Neural progenitor cell (in vitro differentiated cells): ENCODE data around the gene NUP62CL. TPM values are rescaled to one million over a fixed set of nuclear protein-coding genes. Genes with fewer than 3 reads are reported as not detected.

Source experiments
- DNase-seq: peaks from one replicate; pipeline ENCODE4 v3.0.0-alpha.2; 2016; ENCODE audit warnings: low spot score
- H2AFZ ChIP-seq: fragments of 200-600 bp; sonication (generic); replicated peaks from 2 replicates; pipeline ENCODE4 v1.6.1; 2016; ENCODE audit warnings: antibody characterized with exemption
- H3F3A ChIP-seq: fragments of 200-600 bp; sonication (generic); 2 replicates; pipeline ENCODE4 v1.6.1; 2016; ENCODE audit warnings: antibody characterized with exemption, low read depth
- H3K27ac ChIP-seq: fragments of 200-600 bp; sonication (generic); 2 replicates; pipeline ENCODE4 v1.5.1; 2016; ENCODE audit warnings: mild to moderate bottlenecking
- H3K27me3 ChIP-seq: fragments of 200-600 bp; sonication (generic); 2 replicates; pipeline ENCODE4 v1.6.1; 2016; ENCODE audit warnings: mild to moderate bottlenecking, moderate library complexity
- H3K36me3 ChIP-seq: fragments of 200-600 bp; sonication (generic); 2 replicates; pipeline ENCODE4 v1.5.1; 2016
- H3K4me1 ChIP-seq: fragments of 200-600 bp; sonication (generic); 2 replicates; pipeline ENCODE4 v1.6.1; 2016; ENCODE audit warnings: mixed run types
- H3K4me2 ChIP-seq: fragments of 200-600 bp; sonication (generic); 2 replicates; pipeline ENCODE4 v1.6.1; 2016
- H3K4me3 ChIP-seq: fragments of 200-600 bp; sonication (generic); 2 replicates; pipeline ENCODE4 v1.5.1; 2016
- H3K79me2 ChIP-seq: fragments of 200-600 bp; sonication (generic); 2 replicates; pipeline ENCODE4 v1.6.1; 2016; ENCODE audit warnings: low read depth
- H3K9ac ChIP-seq: fragments of 200-600 bp; sonication (generic); 2 replicates; pipeline ENCODE4 v1.6.1; 2016
- H3K9me3 ChIP-seq: fragments of 200-600 bp; sonication (generic); 2 replicates; pipeline ENCODE4 v1.5.1; 2016; ENCODE audit warnings: low read depth
- H4K20me1 ChIP-seq: fragments of 200-600 bp; sonication (generic); 2 replicates; pipeline ENCODE4 v1.6.1; 2016; ENCODE audit warnings: low read depth
- H3K27ac Mint-ChIP-seq: 3 replicates; pipeline ENCODE4 v1.8.0; 2021; ENCODE audit warnings: mixed read lengths
- H3K27me3 Mint-ChIP-seq: 2 replicates; pipeline ENCODE4 v1.8.0; 2022; ENCODE audit warnings: low read depth, mild to moderate bottlenecking, inconsistent platforms, moderate library complexity, mixed read lengths; ENCODE audit not compliant: insufficient read depth
- H3K36me3 Mint-ChIP-seq: 3 replicates; pipeline ENCODE4 v1.8.0; 2021; ENCODE audit warnings: mixed read lengths
- H3K4me1 Mint-ChIP-seq: 3 replicates; pipeline ENCODE4 v1.8.0; 2021; ENCODE audit warnings: mixed read lengths
- H3K4me3 Mint-ChIP-seq: 3 replicates; pipeline ENCODE4 v1.8.0; 2021; ENCODE audit warnings: mild to moderate bottlenecking, moderate library complexity, mixed read lengths
- H3K9me3 Mint-ChIP-seq: 3 replicates; pipeline ENCODE4 v1.8.0; 2020; ENCODE audit warnings: mixed read lengths
- EZH2 ChIP-seq: fragments of 200-600 bp; sonication (generic); IDR thresholded peaks from 2 replicates; pipeline ENCODE4 v1.6.1; 2017; ENCODE audit warnings: antibody characterized with exemption, mild to moderate bottlenecking, moderate library complexity
- EZH2phosphoT487 ChIP-seq: fragments of 200-600 bp; sonication (generic); IDR thresholded peaks from 2 replicates; pipeline ENCODE4 v1.6.1; 2017; ENCODE audit warnings: antibody characterized with exemption
- total RNA-seq: library from RNA; depleted of rRNA; stranded (reverse); fragments of >200 nt; gene quantifications from 2 replicates; pipeline ENCODE4 v1.2.3, GENCODE V29; 2015; ENCODE audit warnings: low replicate concordance
- TF ChIP-seq, protein P1 (sequence below): fragments of 200-600 bp; sonication (generic); IDR thresholded peaks from 2 replicates; pipeline ENCODE4 v1.5.1; 2017; ENCODE audit warnings: antibody characterized with exemption, mild to moderate bottlenecking

Gene NUP62CL
- total RNA-seq, 1 donor from 2014 or later = 16.9 TPM

DNA sequence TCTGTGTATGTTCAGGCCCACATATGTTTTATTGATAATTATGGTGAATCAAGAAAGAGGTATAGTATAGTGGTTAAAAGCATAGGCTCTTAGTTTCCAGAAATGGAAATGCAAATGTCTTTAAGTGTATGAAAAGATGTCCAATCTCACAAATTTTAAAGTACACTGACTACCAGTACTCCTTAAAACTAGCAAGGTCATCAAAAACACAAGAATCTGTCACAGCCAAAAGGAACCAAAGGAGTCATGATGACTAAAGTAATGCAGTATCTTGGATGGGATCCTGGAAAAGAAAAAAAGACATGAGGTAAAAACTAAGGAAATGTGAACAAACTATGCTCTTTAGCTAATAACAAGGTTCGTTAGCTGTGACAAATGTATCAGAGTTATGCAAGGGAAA, 87.0 kb downstream of the NUP62CL start:
- no peak for DNase-seq
- H3K27me3 ChIP-seq = no peaks in the 10 kb centered on the region
- H2AFZ ChIP-seq = no peak overlapping the region
- peaks cover 15% of the 10 kb centered on the region for H3K79me2 ChIP-seq
- no peaks in the 10 kb centered on the region for H4K20me1 ChIP-seq
- Mint-ChIP-seq H3K27me3 (peaks cover 2% of the 10 kb centered on the region), H3K36me3 (peaks cover 21% of the 10 kb centered on the region), H3K9me3 (no peaks in the 10 kb centered on the region), H3K4me3 (peak overlapping the region; percentile 100), H3K27ac (no peak overlapping the region), H3K4me1 (peaks cover 13% of the 10 kb centered on the region)
- no peaks in the 10 kb centered on the region for H3F3A ChIP-seq
- no peaks in the 10 kb centered on the region for H3K9me3 ChIP-seq
- no peak overlapping the region for H3K4me3 ChIP-seq
- peaks cover 2% of the 10 kb centered on the region for H3K36me3 ChIP-seq
- peaks cover 7% of the 10 kb centered on the region for H3K4me1 ChIP-seq
- no peak for TF ChIP-seq EZH2
- TF ChIP-seq, protein P1, sequence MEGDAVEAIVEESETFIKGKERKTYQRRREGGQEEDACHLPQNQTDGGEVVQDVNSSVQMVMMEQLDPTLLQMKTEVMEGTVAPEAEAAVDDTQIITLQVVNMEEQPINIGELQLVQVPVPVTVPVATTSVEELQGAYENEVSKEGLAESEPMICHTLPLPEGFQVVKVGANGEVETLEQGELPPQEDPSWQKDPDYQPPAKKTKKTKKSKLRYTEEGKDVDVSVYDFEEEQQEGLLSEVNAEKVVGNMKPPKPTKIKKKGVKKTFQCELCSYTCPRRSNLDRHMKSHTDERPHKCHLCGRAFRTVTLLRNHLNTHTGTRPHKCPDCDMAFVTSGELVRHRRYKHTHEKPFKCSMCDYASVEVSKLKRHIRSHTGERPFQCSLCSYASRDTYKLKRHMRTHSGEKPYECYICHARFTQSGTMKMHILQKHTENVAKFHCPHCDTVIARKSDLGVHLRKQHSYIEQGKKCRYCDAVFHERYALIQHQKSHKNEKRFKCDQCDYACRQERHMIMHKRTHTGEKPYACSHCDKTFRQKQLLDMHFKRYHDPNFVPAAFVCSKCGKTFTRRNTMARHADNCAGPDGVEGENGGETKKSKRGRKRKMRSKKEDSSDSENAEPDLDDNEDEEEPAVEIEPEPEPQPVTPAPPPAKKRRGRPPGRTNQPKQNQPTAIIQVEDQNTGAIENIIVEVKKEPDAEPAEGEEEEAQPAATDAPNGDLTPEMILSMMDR = no peak
- TF ChIP-seq EZH2phosphoT487 = no peak
- H3K27ac ChIP-seq = no peak overlapping the region
- no peak overlapping the region for H3K9ac ChIP-seq
- no peak overlapping the region for H3K4me2 ChIP-seq

DNA sequence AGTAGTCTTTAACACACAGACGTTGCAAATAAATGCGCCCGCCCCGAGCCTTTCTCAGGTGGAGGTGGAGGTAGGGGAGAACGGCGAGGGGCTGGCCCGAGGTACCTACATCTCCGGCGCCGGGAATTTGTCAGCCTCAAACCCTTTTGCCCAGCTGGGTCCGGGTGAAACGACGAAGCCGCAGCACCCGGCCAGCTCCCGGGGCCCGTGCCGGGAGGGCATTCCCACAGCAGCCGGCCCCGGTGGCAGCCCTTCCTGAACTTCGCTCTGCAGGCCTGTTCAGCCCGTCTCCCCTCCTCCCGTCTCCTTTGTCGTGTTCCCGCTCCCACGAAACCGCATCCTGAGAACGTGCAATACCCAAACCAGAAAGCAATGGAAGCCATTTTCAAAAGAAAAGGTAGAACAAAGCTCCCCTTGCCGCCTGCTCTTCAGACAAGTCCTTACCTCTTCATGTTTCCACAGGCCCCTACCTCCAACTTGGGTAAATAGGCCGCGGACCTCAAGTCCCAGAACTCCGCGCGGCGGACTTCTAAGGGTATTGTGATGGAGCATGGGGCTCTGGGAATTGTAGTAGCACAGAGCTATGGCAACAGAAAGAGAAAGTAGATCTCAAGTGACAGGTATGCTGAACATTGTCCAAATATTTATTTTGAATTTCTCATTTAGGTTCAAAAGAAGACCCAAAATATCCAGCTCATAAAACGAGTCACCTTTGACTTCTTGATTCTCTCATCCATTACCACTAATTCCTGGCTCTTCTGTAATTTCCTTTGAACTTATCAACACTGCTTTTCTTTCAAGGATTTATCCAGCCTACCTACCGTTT, 87.7 kb downstream of the NUP62CL start, which contains the start of gene RBM41:
TSS of gene RBM41 (minus strand) at position 501 of the 826 bp plus-strand sequence. CDS start at position 452, 49 bp downstream.
- Mint-ChIP-seq H3K27ac (peak within 1 kb of the TSS; percentile 100), H3K9me3 (no peaks in the 10 kb centered on the region), H3K4me1 (peaks cover 13% of the 10 kb centered on the region), H3K36me3 (peaks cover 29% of the 10 kb centered on the region), H3K4me3 (peak within 1 kb of the TSS; percentile 100), H3K27me3 (peaks cover 2% of the 10 kb centered on the region)
- H4K20me1 ChIP-seq = no peaks in the 10 kb centered on the region
- peak within 1 kb of the TSS; percentile 82 for H3K4me2 ChIP-seq
- H3K9me3 ChIP-seq = no peaks in the 10 kb centered on the region
- H3K36me3 ChIP-seq = peaks cover 2% of the 10 kb centered on the region
- no peaks in the 10 kb centered on the region for H3F3A ChIP-seq
- peaks cover 15% of the 10 kb centered on the region for H3K79me2 ChIP-seq
- peak within 1 kb of the TSS; percentile 14 for H3K27ac ChIP-seq
- peak; percentile 78 for DNase-seq
- peak within 1 kb of the TSS; percentile 62 for H3K4me3 ChIP-seq
- peak within 1 kb of the TSS; percentile 50 for H2AFZ ChIP-seq
- TF ChIP-seq EZH2phosphoT487 (no peak), EZH2 (no peak)
- TF ChIP-seq, protein P1 = no peak
- H3K27me3 ChIP-seq = no peaks in the 10 kb centered on the region
- H3K9ac ChIP-seq = peak within 1 kb of the TSS; percentile 88
- peaks cover 7% of the 10 kb centered on the region for H3K4me1 ChIP-seq

DNA sequence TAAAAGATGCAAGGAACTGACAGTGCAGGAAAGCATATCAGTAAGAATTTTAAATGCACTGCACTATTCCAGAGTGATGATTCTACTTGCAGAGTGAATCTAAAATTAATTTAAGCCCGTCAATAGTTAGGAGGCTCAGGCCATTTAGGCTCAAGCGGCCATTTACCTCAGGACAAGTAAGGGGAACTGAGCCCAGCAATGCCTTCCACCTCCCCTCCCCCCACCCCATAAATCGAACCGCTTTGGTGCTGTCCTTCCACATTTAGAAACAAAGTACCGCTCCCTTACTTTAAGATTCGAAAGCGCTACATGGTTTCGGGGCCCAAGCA, 88.3 kb downstream of the NUP62CL start:
- Histone ChIP-seq H3K4me1 (peaks cover 7% of the 10 kb centered on the region), H3K9me3 (no peaks in the 10 kb centered on the region), H2AFZ (no peak overlapping the region), H3F3A (no peaks in the 10 kb centered on the region), H3K4me3 (peak overlapping the region; percentile 62), H3K36me3 (peaks cover 2% of the 10 kb centered on the region), H3K79me2 (peaks cover 15% of the 10 kb centered on the region), H3K4me2 (peak overlapping the region; percentile 82), H3K27ac (no peak overlapping the region), H3K9ac (peak overlapping the region; percentile 88), H3K27me3 (no peaks in the 10 kb centered on the region), H4K20me1 (no peaks in the 10 kb centered on the region)
- TF ChIP-seq, protein P1 = no peak
- TF ChIP-seq EZH2phosphoT487 = no peak
- peaks cover 13% of the 10 kb centered on the region for H3K4me1 Mint-ChIP-seq
- DNase-seq = no peak
- no peaks in the 10 kb centered on the region for H3K9me3 Mint-ChIP-seq
- peak overlapping the region; percentile 100 for H3K4me3 Mint-ChIP-seq
- H3K27me3 Mint-ChIP-seq = peaks cover 2% of the 10 kb centered on the region
- H3K36me3 Mint-ChIP-seq = peaks cover 34% of the 10 kb centered on the region
- H3K27ac Mint-ChIP-seq = peak overlapping the region; percentile 54
